KBM-7 (cell line): ENCODE data around the gene CAMTA1.
"Not testable (repeated sequence)": the region's sequence is repeated elsewhere in the genome, so short reads cannot be mapped to it uniquely, and the experiment has no call there.

Experiments used
- DNase-seq: peaks from one replicate; pipeline ENCODE4 v3.0.0-alpha.2; 2015
- in situ Hi-C: fragments of 300-500 bp; cut with MboI; formaldehyde crosslinking; loops from 2 replicates; pipeline ENCODE4 v1.14.3; 2020; ENCODE audit warnings: low sequenced_read_pairs, low pct_unique_long_range_greater_than_20kb, mixed read lengths

The CAMTA1 gene

GRCh38 chr1:7300893-7301663, 515.8 kb downstream of the CAMTA1 start:
- in situ Hi-C loops: no loop called here
- no peak for DNase-seq

GRCh38 chr1:7301664-7301981, 516.4 kb downstream of the CAMTA1 start:
- in situ Hi-C loops: no loop called here
- no peak for DNase-seq

- in situ Hi-C loops: no loop called here
- DNase-seq: no peak
These were observed 516.9 kb downstream of the CAMTA1 start for GRCh38 chr1:7302126-7302525.

GRCh38 chr1:7302873-7303272, 517.6 kb downstream of the CAMTA1 start:
- no peak for DNase-seq
- in situ Hi-C loops: no loop called here

DNA sequence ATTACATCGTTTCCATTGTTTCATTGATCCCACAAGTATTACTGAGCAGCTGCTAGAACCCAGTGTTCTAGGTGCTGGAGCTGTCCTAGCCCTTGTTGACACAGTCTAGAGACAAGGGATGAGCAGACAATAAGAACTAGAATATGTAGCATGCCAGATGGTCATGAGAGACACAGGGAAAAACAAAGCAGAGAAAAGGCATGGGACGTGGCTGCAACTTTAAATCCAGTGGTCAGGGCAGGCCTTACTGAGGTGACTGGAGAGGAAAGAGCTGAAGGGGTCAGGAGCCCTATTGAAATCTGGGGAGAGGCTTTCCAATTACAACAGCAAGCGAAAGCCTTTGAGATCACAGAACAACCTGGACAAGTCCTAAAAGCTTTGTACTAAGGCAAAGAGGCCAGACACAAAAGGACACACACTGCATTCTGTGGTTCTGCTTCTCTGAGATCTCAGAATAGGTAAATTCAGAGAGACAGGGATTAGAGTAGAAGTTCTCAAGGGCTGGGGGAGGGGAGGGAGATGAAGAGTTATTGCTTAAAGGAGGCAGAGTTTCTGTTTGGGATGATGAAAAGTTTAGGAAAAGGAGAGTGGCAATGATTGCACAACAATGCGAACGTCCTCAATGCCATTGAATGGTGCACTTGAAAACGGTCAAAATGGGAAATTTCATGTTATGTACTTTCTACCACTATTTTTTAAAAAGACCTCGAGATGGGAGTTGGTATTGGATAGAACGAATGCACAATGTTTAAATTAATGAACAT, 518.5 kb downstream of the CAMTA1 start:
- in situ Hi-C loops: no loop called here
- DNase-seq: no peak

GRCh38 chr1:7313081-7313546, 527.9 kb downstream of the CAMTA1 start:
- in situ Hi-C loops: no loop called here
- no peak for DNase-seq

DNA sequence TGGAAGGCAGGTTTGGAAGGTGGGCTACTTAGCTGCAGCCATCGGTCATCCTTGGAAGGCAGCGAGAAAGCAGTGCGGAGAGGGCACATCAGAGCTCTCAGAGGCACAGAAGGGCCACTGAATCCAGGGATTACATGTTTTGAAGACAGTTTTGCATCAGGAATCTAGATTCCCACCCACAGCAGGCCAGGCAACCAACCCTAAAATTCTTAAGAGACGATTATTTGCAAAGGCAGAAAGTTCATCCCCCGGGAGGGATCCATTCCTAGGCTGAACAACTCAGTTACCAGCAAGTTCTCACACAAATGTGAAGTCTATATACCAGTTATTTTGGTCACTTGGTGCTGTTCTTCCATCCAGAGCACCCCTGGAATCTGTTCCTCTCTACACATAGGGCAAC, 528.6 kb downstream of the CAMTA1 start:
- DNase-seq: no peak
- in situ Hi-C loops: no loop called here

- in situ Hi-C loops: no loop called here
- no peak for DNase-seq
These were observed 530.1 kb downstream of the CAMTA1 start for GRCh38 chr1:7315316-7315715.

GRCh38 chr1:7315946-7316345, 530.7 kb downstream of the CAMTA1 start:
- in situ Hi-C loops: no loop called here
- DNase-seq: no peak

DNA sequence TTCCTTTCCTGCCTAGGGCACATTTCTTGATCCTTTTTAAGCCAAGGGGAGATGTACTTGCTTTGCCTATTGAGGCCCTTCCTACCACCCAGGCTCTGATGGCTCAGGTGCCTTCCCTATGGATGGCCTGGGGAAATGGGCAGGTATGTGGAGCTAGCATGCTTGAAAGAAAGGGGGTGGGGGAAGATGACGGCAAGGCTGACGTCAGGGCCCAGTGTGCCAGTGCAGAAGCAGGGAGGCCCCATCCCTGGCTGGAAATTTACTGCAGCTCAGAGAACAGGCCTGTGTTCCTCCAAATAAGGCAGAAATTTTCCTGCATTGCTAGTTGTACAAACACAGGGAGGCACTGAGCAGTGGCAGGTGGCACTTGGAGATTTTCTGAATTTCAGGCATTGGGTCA, 532.6 kb downstream of the CAMTA1 start:
- no peak for DNase-seq
- in situ Hi-C loops: no loop called here

DNA sequence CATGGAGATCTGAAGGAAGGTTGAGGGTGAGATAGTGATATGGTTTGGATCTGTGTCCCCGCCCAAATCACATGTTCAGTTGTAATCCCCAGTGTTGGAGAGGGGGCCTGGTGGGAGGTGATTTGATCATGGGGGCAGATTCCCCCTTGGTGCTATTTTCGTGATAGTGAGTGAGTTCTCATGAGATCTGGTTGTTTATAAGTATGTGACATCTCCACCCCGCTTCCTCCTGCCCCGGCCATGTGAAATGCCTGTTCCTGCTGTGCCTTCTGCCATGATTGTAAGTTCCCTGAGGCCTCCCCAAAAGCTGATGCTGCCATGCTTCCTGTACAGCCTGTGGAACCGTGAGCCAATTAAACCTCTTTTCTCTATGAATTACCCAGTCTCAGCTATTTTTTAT, 533.9 kb downstream of the CAMTA1 start:
- in situ Hi-C loops: no loop called here
- DNase-seq: no peak

DNA sequence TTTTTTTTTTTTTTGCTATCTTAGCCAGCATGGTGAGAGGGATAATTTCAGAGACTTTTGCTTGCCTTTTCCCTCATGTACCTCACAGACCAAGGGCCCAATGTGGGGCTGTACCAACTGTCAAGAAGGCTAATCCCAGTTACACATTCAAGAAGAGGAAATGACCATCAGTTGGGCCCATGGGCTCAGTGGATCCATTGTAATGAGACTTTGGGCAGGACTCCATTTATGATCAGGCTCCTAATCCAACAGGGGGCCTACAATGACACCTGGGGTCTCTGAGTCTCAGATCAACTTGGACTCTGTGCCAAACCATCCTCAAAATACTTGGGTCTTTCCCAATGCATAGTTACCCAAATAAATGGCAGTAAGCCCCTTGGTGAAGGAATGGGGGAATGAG, 535.4 kb downstream of the CAMTA1 start:
- DNase-seq: no peak
- in situ Hi-C loops: no loop called here

GRCh38 chr1:7322283-7322785, 537.1 kb downstream of the CAMTA1 start:
- no peak for DNase-seq
- in situ Hi-C loops: no loop called here

DNA sequence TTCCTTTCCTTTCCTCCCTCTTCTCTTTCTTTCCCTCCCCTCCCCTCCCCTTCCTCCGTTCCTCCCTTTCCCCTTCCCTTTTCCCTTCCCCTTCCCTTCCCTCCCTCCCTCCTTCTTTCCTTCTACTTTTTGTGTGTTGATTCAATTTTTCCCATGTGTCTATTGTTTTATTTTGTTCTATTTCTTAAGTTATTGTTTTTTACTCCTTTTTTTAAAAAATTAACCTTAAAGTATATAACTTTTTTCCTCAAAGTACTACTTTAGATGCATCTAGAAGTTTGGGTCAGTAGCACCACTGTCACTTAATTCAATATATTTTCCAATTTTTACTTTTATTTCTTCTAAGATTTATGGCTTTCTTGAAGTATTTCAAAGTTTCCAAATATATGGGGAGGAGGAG, 537.7 kb downstream of the CAMTA1 start:
- in situ Hi-C loops: no loop called here
- no peak for DNase-seq

DNA sequence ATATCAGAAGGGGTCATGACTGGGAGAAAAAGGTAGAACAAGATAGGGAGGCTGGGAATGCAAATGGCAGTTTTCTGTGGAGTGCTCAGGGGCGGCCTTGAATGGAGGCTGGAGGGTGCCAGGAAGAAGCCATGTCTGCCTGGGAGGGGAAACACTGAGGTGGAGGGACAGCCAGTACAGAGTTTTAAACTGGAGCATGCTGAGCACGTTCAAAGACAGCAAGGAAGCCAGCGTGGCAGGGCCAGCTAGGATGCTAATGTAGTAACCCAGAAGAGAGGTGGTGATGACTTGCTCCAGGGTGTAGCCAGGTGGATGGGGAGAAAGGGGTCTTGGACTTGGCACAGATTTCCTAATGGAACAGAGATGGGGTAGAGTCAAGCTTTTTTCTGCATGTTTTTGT, 540.0 kb downstream of the CAMTA1 start:
- no peak for DNase-seq
- in situ Hi-C loops: no loop called here

DNA sequence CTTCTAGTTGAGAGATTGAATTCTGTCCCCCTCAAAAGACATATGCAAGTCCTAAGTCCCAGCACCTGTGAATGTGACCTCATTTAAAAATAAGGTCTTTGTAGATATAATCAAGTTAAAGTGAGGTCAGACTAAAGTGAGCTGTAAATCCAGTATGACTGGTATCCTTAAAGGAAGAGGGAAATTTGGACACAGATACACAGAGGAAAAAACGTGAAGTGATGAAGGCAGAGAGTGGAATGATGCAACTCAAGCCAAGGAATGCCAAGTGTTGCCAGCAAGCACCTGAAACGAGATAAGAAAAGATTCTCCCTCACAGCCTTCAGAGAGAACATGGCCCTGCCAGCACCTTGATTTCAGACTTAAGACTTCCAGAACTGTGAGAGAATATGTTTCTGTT, 541.1 kb downstream of the CAMTA1 start:
- in situ Hi-C loops: no loop called here
- DNase-seq: no peak

DNA sequence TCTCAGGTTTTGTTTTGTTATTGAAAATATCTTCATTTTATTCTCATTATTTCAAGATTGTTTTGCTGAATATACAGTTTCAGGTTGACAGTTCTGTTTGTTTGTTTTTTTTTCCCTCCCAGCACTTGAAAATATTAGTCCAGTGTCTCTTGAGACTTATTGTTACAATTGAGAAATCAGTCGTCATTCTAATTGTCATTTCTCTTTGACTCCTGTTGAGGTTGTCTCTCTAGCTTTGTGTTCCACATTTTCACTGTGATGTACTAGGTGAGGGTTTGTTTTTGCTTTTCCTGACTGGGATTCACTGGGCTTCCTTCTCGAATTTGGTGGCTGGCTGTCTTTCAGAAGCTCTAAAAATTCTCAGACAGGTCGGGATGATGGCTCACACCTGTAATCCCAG, 542.6 kb downstream of the CAMTA1 start:
- in situ Hi-C loops: no loop called here
- no peak for DNase-seq

DNA sequence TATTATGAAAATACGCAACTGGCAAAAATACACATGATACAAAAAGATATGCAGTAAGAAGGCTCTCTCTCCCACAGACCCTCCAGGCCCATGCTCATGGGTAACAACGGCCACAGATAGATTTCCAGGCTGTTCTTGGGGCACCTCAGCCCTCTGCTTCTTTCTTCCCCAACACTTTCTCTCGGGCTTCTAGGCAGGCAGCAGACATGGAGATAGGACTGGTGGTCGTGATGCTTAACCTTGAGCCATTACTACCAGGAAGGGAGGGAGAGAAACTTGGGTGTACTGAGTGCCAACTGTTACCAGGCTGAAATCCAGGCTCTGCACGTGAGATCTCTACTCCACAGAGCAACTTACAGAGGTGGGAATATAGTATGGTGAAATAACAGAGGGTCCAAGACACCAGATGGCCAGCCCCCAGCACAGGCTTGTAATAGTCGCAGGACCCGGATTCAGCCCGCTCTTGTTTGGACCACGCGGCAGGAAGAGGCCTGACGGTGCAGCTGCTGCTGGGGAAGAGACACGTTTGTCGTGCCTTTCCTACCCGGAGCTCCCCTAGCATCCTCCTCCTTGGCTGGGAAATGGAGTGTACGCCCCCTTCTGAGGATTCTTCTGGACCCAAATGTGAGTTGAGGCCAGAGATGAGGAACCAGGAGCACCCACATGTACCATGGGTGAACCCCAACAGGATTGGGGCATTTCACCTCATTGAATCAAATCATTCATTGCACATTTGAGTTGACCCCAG, 544.8 kb downstream of the CAMTA1 start:
- no peak for DNase-seq
- in situ Hi-C loops: no loop called here

GRCh38 chr1:7330726-7331125, 545.5 kb downstream of the CAMTA1 start:
- DNase-seq, in situ Hi-C loops: not testable (repeated sequence)

DNA sequence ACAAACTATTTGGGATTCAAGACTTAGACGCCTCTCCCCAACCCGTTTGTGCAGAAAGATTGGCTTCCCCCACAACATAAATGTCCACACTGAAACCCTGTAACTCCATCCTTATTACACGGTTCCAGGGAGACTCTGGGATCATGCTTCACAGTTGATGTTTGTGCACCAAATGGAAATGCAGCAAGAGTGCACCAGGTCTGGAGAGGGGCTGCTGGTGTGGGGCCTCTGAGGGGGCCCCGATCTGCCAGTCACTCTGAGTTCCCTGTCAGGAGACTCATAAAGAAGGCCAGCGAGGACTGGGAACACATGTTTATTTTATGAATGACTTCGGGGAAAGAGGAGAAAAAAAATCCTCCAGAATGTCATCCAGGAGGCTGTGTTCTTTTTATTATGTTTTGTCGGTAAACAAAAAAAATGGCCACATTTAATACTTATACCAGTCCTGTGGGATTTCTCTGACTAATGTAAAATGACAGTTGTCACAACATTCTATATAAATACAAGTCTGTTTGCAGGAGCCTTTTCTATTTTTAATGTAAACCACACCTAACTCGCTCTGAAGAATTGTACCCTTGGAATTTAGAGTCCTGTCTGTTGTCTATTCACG, 546.8 kb downstream of the CAMTA1 start:
- in situ Hi-C loops: no loop called here
- DNase-seq: no peak
